ENCODE measurements around the gene PIK3CD. TPM values are rescaled to one million over a fixed set of nuclear protein-coding genes. Genes with fewer than 3 reads are reported as not detected.

Gene PIK3CD
- total and polyA plus RNA-seq, 2 of the 4 experiments (the other 2 are of a cell fraction), result 5.0 to 12.1 TPM

DNA sequence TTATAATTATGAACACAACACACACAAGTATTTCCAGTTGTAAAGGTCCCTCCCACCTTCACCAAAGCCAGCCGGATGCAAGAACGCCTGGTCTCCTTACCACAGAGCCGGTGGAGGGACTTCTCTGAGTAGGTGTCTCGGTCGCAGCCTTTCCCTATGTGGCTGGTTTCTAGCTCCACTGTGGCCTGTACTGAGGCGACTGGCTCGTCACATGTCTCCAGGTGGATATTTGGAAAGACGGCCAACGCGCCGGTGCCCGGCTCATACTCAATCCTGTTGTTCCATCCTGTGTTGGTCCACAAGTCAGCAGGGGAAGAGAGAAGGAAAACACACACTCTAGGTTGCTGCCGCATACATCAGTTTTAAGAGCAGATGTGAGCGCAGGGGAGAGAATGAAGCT is 97.8 kb downstream of the PIK3CD start:
- Histone ChIP-seq H4K91ac (ENCODE audit: insufficient read depth, low read depth, low read length) (no peak overlapping the region), H3K36me3 (ENCODE audit: control insufficient read depth, insufficient read depth, low read length) (peaks cover 44% of the 10 kb centered on the region), H3K4me3 (ENCODE audit: insufficient read depth, low read depth, low read length) (no peak overlapping the region), H2AK5ac (ENCODE audit: low read depth, low read length) (no peak overlapping the region), H3K4me2 (ENCODE audit: low read depth, low read length) (no peak overlapping the region), H3K4ac (ENCODE audit: low read depth, low read length) (no peak overlapping the region), H3K14ac (replicated peaks; ENCODE audit: low read depth, low read length) (no peak overlapping the region), H2BK120ac (ENCODE audit: low read depth, low read length) (no peak overlapping the region), H2AK9ac (replicated peaks; ENCODE audit: low read depth, low read length, poor library complexity) (no peak overlapping the region), H3K23ac (ENCODE audit: low read depth, low read length) (no peak overlapping the region), H2BK5ac (ENCODE audit: low read depth, low read length, poor library complexity, severe bottlenecking) (no peak overlapping the region), H2AFZ (replicated peaks; ENCODE audit: low read length, poor library complexity) (no peak overlapping the region), H4K5ac (ENCODE audit: low read depth, low read length) (no peak overlapping the region), H3K27ac (ENCODE audit: insufficient read depth, low read length) (no peak overlapping the region), H3K56ac (ENCODE audit: extremely low read depth, insufficient read depth, low read length) (no peak overlapping the region), H2BK20ac (ENCODE audit: low read depth, low read length) (no peak overlapping the region), H4K8ac (ENCODE audit: low read depth in 2 of 2, low read length in 2 of 2) (no peak overlapping the region), H3K4me1 (ENCODE audit: control insufficient read depth, insufficient read depth, low read length) (peaks cover 3% of the 10 kb centered on the region; the same call in 1 of the 2 replicates), H2BK15ac (ENCODE audit: low read depth, low read length) (no peak overlapping the region), H3K9me3 (ENCODE audit: control insufficient read depth, insufficient read depth, low read length) (no peaks in the 10 kb centered on the region), H3K9ac (ENCODE audit: low read depth, low read length) (no peak overlapping the region), H3K9me1 (ENCODE audit: insufficient read depth, low read length) (peaks cover 10% of the 10 kb centered on the region), H4K20me1 (ENCODE audit: insufficient read depth, low read length) (peaks cover 5% of the 10 kb centered on the region), H3K27me3 (ENCODE audit: control insufficient read depth, insufficient read depth, low read length) (no peaks in the 10 kb centered on the region), H3K79me1 (ENCODE audit: low read depth in 1 of 2, low read length in 2 of 2) (peaks cover 12 to 28% of the 10 kb centered on the region in 2 experiments), H3K18ac (ENCODE audit: low read depth, low read length) (no peak overlapping the region)
- no TSS peak for BruUV-seq (replicated peaks)
- no peak for ATAC-seq (ENCODE audit: low read depth)
- TF ChIP-seq BHLHE40 (IDR thresholded peaks at IDR 0.05; ENCODE audit: low read depth, low read length) (no peak), RCOR1 (IDR thresholded peaks at IDR 0.05; ENCODE audit: insufficient replicate concordance, low read length) (no peak), RAD21 (IDR thresholded peaks at IDR 0.05; ENCODE audit: low read length) (no peak), MAFK (IDR thresholded peaks at IDR 0.05; ENCODE audit: low read depth, low read length) (no peak), FOS (IDR thresholded peaks at IDR 0.05; ENCODE audit: low read depth, low read length) (no peak), SMC3 (IDR thresholded peaks at IDR 0.05; ENCODE audit: low read depth, low read length) (no peak), CHD1 (IDR thresholded peaks at IDR 0.05; ENCODE audit: low read depth, low read length) (no peak), RFX5 (IDR thresholded peaks at IDR 0.05; ENCODE audit: low read depth, low read length) (no peak), CEBPB (IDR thresholded peaks at IDR 0.05; ENCODE audit: low read depth, low read length) (no peak), POLR2A (IDR thresholded peaks at IDR 0.05; ENCODE audit: low read depth, low read length) (no peak), NFE2L2 (IDR thresholded peaks at IDR 0.05; ENCODE audit: low read depth, low read length) (no peak), MXI1 (IDR thresholded peaks at IDR 0.05; ENCODE audit: borderline replicate concordance, low read depth, low read length) (no peak), MAZ (IDR thresholded peaks at IDR 0.05; ENCODE audit: borderline replicate concordance, low read depth, low read length) (no peak)
- TF ChIP-seq, protein P1, sequence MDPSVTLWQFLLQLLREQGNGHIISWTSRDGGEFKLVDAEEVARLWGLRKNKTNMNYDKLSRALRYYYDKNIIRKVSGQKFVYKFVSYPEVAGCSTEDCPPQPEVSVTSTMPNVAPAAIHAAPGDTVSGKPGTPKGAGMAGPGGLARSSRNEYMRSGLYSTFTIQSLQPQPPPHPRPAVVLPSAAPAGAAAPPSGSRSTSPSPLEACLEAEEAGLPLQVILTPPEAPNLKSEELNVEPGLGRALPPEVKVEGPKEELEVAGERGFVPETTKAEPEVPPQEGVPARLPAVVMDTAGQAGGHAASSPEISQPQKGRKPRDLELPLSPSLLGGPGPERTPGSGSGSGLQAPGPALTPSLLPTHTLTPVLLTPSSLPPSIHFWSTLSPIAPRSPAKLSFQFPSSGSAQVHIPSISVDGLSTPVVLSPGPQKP (IDR thresholded peaks at IDR 0.05; ENCODE audit: borderline replicate concordance, low read depth, low read length), result no peak
- TF ChIP-seq, protein P2, sequence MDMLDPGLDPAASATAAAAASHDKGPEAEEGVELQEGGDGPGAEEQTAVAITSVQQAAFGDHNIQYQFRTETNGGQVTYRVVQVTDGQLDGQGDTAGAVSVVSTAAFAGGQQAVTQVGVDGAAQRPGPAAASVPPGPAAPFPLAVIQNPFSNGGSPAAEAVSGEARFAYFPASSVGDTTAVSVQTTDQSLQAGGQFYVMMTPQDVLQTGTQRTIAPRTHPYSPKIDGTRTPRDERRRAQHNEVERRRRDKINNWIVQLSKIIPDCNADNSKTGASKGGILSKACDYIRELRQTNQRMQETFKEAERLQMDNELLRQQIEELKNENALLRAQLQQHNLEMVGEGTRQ (IDR thresholded peaks at IDR 0.05; ENCODE audit: low read depth, low read length), result no peak
- TF ChIP-seq, protein P3, sequence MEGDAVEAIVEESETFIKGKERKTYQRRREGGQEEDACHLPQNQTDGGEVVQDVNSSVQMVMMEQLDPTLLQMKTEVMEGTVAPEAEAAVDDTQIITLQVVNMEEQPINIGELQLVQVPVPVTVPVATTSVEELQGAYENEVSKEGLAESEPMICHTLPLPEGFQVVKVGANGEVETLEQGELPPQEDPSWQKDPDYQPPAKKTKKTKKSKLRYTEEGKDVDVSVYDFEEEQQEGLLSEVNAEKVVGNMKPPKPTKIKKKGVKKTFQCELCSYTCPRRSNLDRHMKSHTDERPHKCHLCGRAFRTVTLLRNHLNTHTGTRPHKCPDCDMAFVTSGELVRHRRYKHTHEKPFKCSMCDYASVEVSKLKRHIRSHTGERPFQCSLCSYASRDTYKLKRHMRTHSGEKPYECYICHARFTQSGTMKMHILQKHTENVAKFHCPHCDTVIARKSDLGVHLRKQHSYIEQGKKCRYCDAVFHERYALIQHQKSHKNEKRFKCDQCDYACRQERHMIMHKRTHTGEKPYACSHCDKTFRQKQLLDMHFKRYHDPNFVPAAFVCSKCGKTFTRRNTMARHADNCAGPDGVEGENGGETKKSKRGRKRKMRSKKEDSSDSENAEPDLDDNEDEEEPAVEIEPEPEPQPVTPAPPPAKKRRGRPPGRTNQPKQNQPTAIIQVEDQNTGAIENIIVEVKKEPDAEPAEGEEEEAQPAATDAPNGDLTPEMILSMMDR (conservative IDR thresholded peaks at IDR 0.05; ENCODE audit: low read depth, low read length), result no peak
- POLR2A ChIA-PET (ENCODE audit: unreplicated experiment), result no interaction called here
- dilution Hi-C loops (cut with HindIII; ENCODE audit: low sequenced_read_pairs, unreplicated experiment) (no loop called here), intact Hi-C loops (cut with micrococcal nuclease) (no loop called here), in situ Hi-C loops (cut with MboI; ENCODE audit: low sequenced_read_pairs) (loop anchor here (5.0 kb wide), 1 partner anchor 48 kb away; no protein-coding TSS in a partner anchor)
- 98% methylated on average over 5 of the region's 14 CpGs; no CpG with 5 or more reads in 1 of the 2 experiments for WGBS, 2 experiments (ENCODE audit: extremely low coverage in 2 of 2, insufficient read length in 1 of 2)
- no peak for DNase-seq
- CTCF ChIA-PET, result no interaction called here

Data from IMR-90 (cell line).